ENCODE data around the gene RBBP4.

- TF ChIP-seq, protein P1, sequence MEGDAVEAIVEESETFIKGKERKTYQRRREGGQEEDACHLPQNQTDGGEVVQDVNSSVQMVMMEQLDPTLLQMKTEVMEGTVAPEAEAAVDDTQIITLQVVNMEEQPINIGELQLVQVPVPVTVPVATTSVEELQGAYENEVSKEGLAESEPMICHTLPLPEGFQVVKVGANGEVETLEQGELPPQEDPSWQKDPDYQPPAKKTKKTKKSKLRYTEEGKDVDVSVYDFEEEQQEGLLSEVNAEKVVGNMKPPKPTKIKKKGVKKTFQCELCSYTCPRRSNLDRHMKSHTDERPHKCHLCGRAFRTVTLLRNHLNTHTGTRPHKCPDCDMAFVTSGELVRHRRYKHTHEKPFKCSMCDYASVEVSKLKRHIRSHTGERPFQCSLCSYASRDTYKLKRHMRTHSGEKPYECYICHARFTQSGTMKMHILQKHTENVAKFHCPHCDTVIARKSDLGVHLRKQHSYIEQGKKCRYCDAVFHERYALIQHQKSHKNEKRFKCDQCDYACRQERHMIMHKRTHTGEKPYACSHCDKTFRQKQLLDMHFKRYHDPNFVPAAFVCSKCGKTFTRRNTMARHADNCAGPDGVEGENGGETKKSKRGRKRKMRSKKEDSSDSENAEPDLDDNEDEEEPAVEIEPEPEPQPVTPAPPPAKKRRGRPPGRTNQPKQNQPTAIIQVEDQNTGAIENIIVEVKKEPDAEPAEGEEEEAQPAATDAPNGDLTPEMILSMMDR (IDR thresholded peaks at IDR 0.05) = no peak
- no peak for TF ChIP-seq POLR2AphosphoS5 (IDR thresholded peaks at IDR 0.05)
- TF ChIP-seq POLR2A (IDR thresholded peaks at IDR 0.05) = no peak
These were observed 50.5 kb downstream of the RBBP4 start for GRCh38 chr1:32701421-32701911.

All from suprapubic skin (tissue), 4 donors.